Muscle of arm (tissue), 14 donors: Measurements from ENCODE around the gene VPS29. TPM values are rescaled to one million over a fixed set of nuclear protein-coding genes. Genes with fewer than 3 reads are reported as not detected.
"Not testable (repeated sequence)": the region's sequence is repeated elsewhere in the genome, so short reads cannot be mapped to it uniquely, and the experiment has no call there.

Experiments used
- DNase-seq: peaks from one replicate; pipeline ENCODE4 v3.0.0-alpha.2; 2013
- long read RNA-seq, 11 donors: transcript quantifications; one replicate each; lab custom pipeline, GENCODE V29; 2026
- polyA plus RNA-seq, 12 donors: library from polyadenylated mRNA; unstranded; fragments of 120-200 nt; gene quantifications; one replicate each; pipeline ENCODE4 v1.2.1, GENCODE V29; 2013; ENCODE audit not compliant: insufficient read length in 12 of 12

VPS29 gene
- 100 to 1,000 TPM in 10 of 12 donors, 10 to 100 TPM in 1, not detected in 1; 96.5 to 221 (median 157) TPM for polyA plus RNA-seq
- long read RNA-seq, donor 1, transcript VPS29-208 (2 exons, 810 nt) = minor isoform, 6 of 141 reads
- long read RNA-seq, donor 1, transcript VPS29-207 (5 exons, 818 nt) = minor isoform, 5 of 141 reads
- long read RNA-seq, donor 1, transcript VPS29-206 (4 exons, 1,523 nt) = major isoform, 33 of 141 reads
- long read RNA-seq, donor 1, partial matches to known transcripts = 35 of 141 reads
- long read RNA-seq, donor 1, other reads (novel, unspliced or antisense) = 60 of 141 reads
- long read RNA-seq, donor 2, transcript VPS29-206 (4 exons, 1,523 nt) = major isoform, 35 of 142 reads
- long read RNA-seq, donor 2, partial matches to known transcripts = 25 of 142 reads
- long read RNA-seq, donor 2, other reads (novel, unspliced or antisense) = 77 of 142 reads
- long read RNA-seq, donor 3, transcript VPS29-206 (4 exons, 1,523 nt) = major isoform, 10 of 63 reads
- long read RNA-seq, donor 3, partial matches to known transcripts = 51 of 63 reads
- long read RNA-seq, donor 3, other reads (novel, unspliced or antisense) = 0 of 63 reads
- long read RNA-seq, donor 4, transcript VPS29-206 (4 exons, 1,523 nt) = major isoform, 13 of 46 reads
- long read RNA-seq, donor 4, partial matches to known transcripts = 30 of 46 reads
- long read RNA-seq, donor 4, other reads (novel, unspliced or antisense) = 0 of 46 reads
- long read RNA-seq, donor 5 = 0 reads
- long read RNA-seq, donor 6, transcript VPS29-206 (4 exons, 1,523 nt) = major isoform, 21 of 83 reads
- long read RNA-seq, donor 6, partial matches to known transcripts = 22 of 83 reads
- long read RNA-seq, donor 6, other reads (novel, unspliced or antisense) = 35 of 83 reads
- long read RNA-seq, donor 7, transcript VPS29-206 (4 exons, 1,523 nt) = major isoform, 15 of 61 reads
- long read RNA-seq, donor 7, partial matches to known transcripts = 21 of 61 reads
- long read RNA-seq, donor 7, other reads (novel, unspliced or antisense) = 21 of 61 reads
- long read RNA-seq, donor 8, transcript VPS29-206 (4 exons, 1,523 nt) = major isoform, 26 of 123 reads
- long read RNA-seq, donor 8, partial matches to known transcripts = 21 of 123 reads
- long read RNA-seq, donor 8, other reads (novel, unspliced or antisense) = 71 of 123 reads
- long read RNA-seq, donor 9, transcript VPS29-206 (4 exons, 1,523 nt) = major isoform, 22 of 66 reads
- long read RNA-seq, donor 9, partial matches to known transcripts = 8 of 66 reads
- long read RNA-seq, donor 9, other reads (novel, unspliced or antisense) = 34 of 66 reads
- long read RNA-seq, donor 10, transcript VPS29-207 (5 exons, 818 nt) = minor isoform, 10 of 118 reads
- long read RNA-seq, donor 10, transcript VPS29-206 (4 exons, 1,523 nt) = major isoform, 18 of 118 reads
- long read RNA-seq, donor 10, partial matches to known transcripts = 26 of 118 reads
- long read RNA-seq, donor 10, other reads (novel, unspliced or antisense) = 60 of 118 reads
- long read RNA-seq, donor 11, transcript VPS29-206 (4 exons, 1,523 nt) = major isoform, 35 of 125 reads
- long read RNA-seq, donor 11, partial matches to known transcripts = 26 of 125 reads
- long read RNA-seq, donor 11, other reads (novel, unspliced or antisense) = 61 of 125 reads

DNA sequence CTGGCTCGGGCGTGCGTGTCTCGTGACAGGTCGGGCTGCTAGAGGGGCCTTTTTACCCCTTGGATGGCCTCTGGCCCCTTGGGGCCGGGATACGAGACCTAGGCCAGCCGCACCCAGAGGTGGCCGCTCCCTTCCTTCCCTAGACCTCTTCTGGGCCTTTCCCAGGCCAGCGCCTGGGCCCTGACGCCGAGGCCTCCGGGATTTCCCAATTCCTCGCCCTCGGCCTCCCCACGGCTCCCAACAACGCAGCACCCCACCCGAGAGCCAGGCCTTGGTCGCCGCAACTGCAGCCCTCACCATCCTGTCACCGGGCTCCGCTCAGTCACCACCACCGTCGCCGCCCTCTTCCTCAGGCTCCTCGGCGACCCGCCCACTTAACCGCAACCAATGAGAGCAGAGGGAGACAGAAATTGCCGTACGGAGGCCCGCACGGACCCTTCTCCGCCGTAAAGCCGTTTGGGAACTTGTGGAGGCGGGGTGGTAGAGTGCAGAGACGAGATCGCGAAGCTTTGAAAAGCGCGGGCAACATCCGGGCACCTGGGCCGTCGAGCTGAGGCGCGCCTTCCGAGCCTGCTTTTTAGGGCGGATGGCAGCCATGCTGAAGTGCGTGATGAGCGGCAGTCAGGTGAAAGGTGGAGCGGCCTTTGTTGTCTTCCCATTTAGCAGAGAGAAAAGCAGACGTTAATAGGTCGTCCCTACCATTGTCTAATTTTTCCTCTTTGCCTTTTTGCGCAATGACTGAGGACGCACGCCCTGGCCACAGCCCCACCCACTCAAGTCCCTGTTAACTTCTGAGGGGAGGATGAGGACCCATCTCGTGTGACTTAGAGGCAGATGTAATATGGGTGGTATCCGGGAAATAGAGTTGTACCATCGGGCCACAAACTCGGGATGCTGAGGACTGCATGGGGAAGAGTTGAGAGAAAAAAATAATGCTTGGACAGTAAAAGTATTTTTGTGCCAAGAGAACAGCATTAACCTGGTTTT is at the start of gene VPS29, which contains the start of gene RAD9B:
Gene VPS29, minus strand, starts transcription at position 360 of the 987 bp plus-strand sequence. Its CDS starts 60 bp downstream, at position 300.
Gene RAD9B, plus strand, starts transcription at position 580 of the 987 bp plus-strand sequence. Its CDS starts 7 bp downstream, at position 587.
- DNase-seq = peak; percentile 98

DNA sequence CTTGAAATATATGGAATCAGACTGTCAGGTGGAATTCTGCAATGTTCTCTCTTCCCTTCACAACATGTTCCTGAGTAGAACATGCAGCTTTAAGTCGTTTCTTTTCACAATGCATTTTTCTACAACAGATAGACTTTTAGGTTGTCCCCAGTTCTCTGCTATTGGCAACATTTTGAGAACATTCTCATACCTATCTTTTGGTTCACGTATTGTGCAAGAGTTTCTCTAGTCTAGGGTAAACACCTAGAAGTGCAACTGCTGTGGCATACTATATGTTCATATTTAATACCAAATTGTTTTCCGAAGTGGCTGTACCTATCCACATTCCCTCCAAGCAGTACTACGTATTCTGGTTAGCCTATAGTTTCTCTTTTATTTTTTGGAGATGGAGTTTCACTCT is 49.1 kb upstream of the VPS29 start:
- no peak for DNase-seq

DNA sequence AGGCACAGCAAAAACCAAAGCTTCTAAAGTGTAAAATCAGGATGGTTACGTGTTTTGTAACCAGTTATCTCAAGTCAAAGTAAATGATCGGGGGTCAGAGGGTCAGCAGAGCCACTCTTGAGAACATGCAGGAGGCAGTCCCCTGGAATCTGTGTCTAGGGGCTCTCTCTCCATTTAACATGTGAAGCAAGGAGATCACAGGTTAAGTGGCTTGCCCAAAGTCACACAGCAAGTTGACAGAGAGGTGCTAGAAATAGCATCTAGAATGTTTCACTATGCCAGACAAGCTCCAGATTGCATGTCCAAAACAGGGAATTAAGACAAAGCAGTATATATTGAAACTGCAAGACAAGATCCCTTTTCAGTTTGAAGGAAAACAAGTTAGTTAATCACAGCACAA is 47.8 kb upstream of the VPS29 start:
- no peak for DNase-seq

DNA sequence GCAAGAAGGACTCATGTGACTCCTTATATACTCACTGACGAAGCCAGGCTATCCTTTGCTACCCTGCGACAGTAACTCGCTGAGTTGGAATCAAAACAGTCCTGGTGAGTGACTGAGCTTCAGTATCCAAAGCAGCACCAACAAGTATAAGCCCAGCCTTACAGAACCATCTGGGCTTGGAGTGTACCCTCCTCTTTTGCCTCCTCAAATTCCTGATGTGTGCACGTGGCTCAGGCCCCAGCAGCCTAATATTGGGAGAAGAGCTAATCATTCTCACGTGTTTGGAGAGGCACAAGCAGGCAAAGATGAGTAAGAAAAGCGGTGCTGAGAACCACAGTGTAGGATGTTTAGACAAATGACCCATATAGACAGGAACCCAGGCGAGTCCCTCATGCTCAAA is 46.8 kb upstream of the VPS29 start:
- DNase-seq = no peak

DNA sequence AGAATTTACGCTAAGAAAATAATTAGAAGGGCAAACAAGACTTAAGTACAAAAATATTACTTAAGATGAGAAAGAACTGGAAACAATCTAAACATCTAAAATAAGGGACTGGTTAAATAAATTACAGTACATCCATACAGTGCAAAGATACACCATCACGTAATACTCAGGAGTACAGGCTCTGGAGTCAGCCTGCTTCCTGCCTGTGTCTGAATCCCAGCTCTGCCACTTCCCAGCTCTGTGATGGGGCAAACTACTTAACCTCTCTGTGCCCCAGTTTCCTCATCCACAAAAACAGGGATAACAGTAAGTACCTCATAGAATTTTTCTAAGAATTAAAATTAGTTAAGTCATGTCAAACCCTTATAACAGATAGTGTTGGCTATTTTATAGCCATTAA is 45.2 kb upstream of the VPS29 start:
- DNase-seq = no peak

DNA sequence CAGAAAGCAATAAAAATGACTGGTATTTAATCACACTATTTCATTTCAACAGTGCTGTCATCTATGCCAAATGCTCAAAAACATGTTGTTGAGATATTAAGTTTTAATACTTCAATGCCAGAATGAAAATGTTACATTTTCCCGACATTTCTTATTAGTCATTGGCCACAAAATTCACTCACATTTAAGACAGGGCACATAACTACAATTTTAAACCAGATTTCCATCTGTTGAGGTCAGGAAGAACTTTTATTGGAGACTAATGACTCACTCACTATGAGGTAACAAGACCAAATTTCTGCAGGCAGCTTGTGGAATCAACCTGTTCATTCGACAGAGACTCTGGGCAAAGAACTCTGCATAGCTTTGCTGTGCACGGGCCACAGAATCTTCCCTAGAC is 44.4 kb upstream of the VPS29 start:
- no peak for DNase-seq

DNA sequence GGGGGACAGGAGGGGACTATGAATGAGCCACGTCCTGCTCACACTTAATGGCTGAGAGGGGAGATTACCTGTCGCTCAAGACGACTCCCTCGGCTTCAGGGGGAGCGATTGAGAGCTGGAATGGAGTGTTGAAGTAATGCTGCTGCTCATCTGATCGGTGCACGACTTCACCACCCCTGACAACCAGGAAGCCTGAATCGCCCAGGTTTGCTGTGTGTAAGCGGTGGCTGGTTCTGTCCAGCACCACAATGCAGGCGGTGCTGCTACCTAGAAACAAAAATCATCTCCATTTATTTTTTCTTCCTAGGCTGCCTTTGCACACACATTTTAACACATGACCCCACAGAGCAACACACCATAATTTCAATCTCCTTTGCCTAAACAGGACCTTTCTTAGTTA is 43.9 kb upstream of the VPS29 start:
- no peak for DNase-seq

DNA sequence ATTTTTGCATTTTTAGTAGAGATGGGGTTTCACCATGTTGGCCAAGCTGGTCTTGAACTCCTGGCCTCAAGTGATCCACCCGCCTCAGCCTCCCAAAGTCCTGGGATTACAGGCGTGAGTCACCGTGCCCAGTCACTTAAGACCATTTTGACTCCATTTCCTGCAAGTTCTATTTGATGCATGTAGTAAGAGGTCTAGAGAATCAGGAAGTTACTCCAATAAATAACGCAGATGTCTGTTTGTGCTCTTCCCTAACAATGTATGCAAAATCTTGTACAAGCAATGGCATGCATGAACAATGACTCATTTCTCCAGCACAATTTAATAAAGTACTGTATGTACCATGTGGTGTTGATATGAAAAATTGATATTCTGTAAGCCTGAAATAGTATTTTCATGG is 43.3 kb upstream of the VPS29 start:
- not testable (repeated sequence) for DNase-seq

DNA sequence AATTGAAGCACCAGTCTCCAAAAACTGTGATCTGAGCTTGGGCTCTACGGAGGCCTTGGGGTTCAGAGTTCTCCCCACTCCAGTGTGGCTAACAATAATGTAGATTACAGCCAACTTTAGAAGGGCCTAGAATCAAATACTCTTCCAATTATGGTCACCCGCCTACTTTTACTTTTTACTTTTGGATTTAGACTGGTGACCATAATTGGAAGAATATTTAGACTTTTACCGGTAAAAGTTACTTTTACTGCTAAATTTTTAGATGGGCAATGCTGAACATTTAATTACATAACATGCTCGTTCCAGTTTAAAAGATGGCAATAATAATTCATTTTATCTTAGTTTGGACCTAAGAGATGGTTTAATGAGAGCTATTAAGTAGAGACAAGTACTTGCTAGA is 42.1 kb upstream of the VPS29 start:
- no peak for DNase-seq

DNA sequence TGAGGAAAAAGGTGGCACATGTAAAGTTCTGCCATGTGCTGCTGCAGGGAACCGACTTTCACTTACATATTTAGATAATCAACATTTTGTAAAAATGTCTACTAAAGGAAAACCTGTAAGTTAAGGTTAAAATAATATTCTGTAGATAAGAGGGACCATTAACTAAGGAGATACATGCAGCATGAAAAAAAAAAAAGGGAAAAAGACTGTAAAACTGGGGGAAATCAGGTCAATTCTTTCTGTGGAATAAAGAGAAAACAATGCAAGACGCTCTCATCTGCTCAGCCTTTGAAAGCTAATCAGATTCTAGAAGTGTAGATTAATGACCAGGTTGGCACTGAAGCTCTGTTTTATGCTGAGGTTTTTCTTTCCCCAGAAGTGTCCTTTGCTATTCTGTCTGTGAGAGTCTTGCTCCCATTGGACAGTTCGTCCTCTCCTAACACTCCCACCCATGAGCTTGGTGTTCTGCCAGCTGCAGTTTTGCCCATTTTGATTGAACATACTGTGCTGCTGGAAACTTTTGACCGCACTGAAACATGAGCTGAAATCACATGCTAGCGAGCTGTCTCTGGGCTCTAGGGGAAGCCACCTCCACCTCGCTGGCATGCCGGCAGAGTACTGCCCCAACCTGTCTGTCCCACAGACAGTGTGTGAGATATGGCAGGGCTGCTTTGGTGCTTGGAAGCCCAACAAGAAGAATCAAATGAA is 41.5 kb upstream of the VPS29 start:
- peak; percentile 64 for DNase-seq

DNA sequence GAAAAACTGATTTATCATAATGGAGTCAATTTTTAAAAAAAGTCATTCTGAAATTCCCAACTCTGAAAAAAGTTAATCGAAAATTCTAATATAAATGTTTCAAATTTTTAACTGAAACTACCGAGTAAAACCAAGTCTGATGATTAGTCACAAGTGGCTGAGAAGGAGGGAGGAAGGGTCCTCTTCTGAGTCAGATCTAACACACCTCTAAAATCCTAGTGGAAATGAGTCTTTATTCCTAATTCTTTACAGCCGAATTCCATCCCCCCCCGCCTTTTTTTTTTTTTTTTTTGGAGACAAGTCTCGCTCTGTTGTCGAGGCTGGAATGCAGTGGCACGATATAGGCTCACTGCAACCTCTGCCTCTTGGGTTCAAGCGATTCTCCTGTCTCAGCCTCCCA is 38.1 kb upstream of the VPS29 start:
- no peak for DNase-seq

DNA sequence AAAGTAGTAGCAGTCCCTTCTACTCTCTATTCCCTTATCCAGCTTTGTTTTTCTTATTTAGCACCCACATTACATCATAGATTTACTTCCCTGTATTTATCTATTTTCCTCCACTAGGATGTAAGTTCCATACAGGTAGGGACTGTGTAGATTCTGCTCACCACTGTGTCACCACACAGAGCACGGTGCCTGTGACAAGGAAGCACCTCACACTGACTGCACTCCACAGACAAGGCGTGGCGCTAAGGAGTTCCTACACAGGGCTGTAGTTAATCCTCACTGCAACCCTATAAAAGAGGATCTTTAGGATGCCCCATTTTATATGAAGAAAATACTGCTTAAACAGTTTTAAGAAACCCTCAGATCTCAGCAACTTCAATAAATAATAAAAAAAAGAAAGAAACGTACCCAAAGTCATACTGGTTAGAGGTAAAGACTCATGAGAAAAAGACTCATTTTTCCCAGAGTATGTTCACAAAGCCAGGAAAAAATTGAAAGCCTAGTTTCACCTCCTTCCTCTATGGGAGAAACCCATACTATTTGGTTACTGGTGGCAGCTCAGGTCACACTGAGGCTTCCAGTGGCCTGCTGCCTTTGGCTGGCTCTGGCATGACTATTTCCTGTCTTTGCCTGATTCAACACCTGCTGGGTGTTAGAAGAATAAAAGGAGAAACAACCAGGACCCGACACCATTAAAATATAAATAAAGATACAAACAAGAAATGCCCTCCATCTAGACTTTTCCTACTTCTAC is 37.1 kb upstream of the VPS29 start:
- DNase-seq = no peak

DNA sequence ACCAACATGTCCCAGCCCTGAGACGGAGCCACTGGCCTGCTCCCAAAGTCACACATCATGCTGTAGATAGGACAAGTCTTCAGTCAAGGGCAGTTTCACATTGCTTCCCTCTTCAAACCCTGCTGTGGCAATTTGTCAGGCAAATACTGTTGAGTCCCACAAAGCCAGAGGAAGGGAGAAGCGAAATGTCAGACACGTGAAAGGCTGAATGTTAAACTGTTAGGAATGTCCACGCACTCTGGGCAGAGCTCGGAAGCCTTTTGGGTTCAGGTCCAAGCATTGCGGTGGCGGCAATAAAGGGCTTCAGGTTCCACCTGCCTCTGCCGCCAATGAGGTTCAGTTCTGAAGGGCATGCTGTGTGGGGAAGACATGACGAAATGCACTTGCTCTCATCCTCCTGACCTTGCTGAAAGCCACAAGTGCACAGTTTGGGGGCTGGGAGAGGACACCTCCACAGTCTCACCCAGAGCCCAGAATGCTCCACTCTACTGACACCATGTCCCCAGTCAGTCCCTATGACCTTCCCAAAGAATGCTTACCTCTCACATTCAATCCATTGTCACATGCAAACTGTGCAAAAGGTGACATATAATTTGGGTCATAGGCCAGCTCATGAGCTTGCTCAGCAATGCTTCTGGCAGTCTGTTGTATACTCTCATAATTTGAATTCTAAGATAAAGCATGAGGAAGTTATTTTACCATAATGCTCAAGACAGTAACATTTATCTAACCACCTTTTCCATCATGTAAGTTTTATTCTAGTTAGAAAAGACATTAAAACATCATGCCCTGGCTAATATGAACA is 35.9 kb upstream of the VPS29 start:
- DNase-seq = no peak

DNA sequence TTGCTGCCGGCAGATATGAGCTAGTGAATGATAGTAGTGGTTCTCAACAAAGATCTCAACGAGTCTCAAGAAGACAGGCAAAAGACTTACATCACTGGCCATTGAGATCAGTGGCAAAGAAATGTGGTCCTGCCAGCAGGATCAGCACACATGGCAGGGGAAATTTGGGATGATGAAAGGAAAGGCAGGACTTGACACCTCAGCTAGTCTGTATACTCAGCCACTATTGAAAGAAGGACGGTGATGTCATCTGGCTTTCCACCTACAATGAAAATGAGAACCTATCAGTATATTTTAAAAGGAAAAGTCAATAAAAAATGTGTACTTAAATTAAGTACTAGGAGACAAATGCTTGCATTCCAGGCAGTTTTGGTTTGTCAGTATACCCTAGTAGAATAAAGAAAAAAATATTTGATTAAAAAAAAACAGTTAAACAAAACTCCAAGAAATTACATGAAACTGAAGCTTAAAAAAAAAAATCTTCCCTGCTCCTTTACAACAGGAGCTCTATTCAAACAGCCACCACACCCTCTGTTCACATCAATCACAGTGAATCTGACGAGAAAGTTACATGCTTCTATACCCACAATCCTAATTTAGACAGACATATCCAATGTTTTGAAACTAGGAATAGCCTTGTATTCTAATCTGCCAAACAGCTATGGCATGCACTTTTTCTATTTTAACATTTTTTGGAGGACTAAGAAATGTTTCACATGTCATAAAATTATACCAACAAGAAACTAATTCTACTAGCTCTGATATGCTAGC is 35.1 kb upstream of the VPS29 start:
- no peak for DNase-seq

DNA sequence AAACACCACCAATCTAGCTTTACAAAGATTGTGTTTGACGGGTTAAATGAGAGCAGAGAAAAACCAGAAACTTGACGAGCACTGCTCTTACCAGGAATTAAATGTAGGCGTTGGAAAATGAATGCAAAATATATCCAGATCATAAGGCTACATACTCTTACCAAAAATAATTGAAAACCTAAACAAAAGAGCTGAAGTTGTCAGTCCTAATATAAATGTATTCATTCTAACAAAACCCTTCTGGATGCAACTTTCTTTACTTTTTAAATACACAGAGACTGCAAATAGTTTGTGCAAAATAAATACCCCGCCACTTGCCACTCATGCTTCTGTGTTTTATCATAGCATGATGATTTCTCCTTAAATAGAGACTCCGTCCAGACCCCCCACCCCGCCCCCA is 32.9 kb upstream of the VPS29 start:
- DNase-seq = no peak

DNA sequence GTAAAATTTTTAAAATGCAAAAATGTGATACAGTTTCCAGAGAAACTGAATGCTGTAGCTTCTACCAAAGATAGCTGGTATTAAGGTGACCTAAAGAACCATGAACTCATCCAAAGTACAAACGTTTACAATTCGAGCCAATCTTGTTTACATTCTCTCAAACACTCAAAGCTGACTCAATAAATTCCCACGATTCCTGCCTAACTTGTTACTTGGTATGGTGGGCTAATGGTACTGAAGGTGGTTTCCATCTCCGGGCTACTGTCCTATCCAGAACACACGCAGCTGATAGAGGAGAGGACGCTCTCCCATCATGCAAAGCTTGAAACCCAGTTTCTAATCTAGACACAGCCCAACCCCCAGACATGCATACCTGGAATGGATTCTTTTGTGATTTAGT is 31.7 kb upstream of the VPS29 start:
- DNase-seq = no peak

DNA sequence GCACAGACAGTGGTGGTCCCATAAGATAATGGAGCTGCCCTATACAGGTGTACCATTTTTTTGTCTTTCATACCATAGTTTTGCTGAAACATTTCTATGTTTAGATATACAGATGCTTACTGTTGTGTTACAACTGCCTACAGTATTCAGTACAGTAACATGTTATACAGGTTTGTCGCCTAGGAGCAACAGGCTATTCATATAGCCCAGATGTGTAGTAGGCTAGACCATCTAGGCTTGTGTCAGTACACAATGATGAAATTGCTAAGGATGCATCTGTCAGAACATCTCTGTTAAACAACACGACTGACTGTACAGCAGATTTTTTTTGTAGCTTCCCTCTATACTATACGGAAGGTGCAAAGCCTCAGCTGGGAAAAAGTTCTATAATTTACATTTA is 30.7 kb upstream of the VPS29 start:
- no peak for DNase-seq
